ENCODE results near the gene KANSL1. TPM values are rescaled to one million over a fixed set of nuclear protein-coding genes. Genes with fewer than 3 reads are reported as not detected.
"Not testable (repeated sequence)": the region's sequence is repeated elsewhere in the genome, so short reads cannot be mapped to it uniquely, and the experiment has no call there.

KANSL1 gene
- total and polyA plus RNA-seq, 10 of the 15 experiments (the other 5 are each of a cell fraction or from before 2014, with no cell fraction given) = 4.7 to 60.6 (median 28.0) TPM

DNA sequence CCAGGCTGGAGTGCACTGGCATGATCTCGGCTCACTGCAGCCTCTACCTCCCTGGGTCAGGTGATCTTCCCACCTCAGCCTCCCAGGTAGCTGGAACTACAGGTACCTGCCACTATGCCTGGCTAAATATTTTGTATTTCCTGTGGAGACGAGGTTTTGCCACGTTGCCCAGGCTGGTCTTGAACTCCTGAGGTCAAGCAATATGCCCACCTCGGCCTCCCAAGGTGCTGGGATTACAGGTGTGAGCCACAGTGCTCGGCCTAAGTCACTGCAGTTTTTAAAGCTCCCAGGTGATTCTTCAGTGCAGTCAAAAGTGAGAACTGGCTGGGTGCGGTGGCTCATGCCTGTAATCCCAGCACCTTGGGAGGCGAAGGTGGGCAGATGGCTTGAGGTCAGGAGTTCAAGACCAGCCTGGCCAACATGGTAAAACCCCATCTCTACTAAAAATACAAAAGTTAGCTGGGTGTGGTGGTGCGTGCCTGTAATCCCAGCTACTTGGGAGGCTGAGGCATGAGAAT is 173.8 kb downstream of the KANSL1 start:
- H3K9me3 ChIP-seq (replicated peaks; ENCODE audit: control insufficient read depth, insufficient read depth, low read length); H3K9ac ChIP-seq (ENCODE audit: control insufficient read depth, insufficient read depth, low read length); H3K36me3 ChIP-seq (ENCODE audit: control insufficient read depth in 2 of 2, insufficient read depth in 2 of 2, low read length in 1 of 2); in situ Hi-C loops (cut with MboI); H3K27me3 ChIP-seq (replicated peaks in 1 of 2; ENCODE audit: control insufficient read depth in 2 of 2, insufficient read depth in 2 of 2, low read length in 1 of 2); H2AFZ ChIP-seq (ENCODE audit: control insufficient read depth, low read depth, low read length); H3K4me3 ChIP-seq; H3K79me2 ChIP-seq (ENCODE audit: control insufficient read depth, insufficient read depth, low read length); BruUV-seq (replicated peaks); ATAC-seq; intact Hi-C loops (cut with micrococcal nuclease; ENCODE audit: unreplicated experiment); DNase-seq (ENCODE audit: low read depth, low spot score); H4K20me1 ChIP-seq (ENCODE audit: control insufficient read depth, insufficient read depth); H3K27ac ChIP-seq (ENCODE audit: control insufficient read depth, insufficient read depth); FAIRE-seq; H3K4me1 ChIP-seq (ENCODE audit: control insufficient read depth, insufficient read depth, low read length); H3K4me2 ChIP-seq (ENCODE audit: control insufficient read depth, insufficient read depth): not testable (repeated sequence)
- ChIA-PET CTCF (interaction anchor here (1.3 to 1.7 kb wide), 2 partner anchors 180 to 182 kb away, joined by 3 to 4 read pairs; no protein-coding TSS in a partner anchor), POLR2A (interaction anchor here (0.6 to 1.3 kb wide), 2 partner anchors 115 to 126 kb away, joined by 3 to 7 read pairs; no protein-coding TSS in a partner anchor), SMC1A (ENCODE audit: uncharacterized antibody, unreplicated experiment) (interaction anchor here (0.6 to 2.4 kb wide), 6 partner anchors 9 to 193 kb away, joined by 3 to 9 read pairs (median 4); no protein-coding TSS in a partner anchor), RAD21 (ENCODE audit: unreplicated experiment) (interaction anchor here (1.2 to 1.3 kb wide), 2 partner anchors 25 to 174 kb away, joined by 3 read pairs; partner anchors contain the start of gene KANSL1)
- 71% methylated on average over 8 of the region's 8 CpGs for WGBS (ENCODE audit: insufficient coverage, insufficient replicate concordance, low lambda C conversion rate, missing lambda C conversion rate)

DNA sequence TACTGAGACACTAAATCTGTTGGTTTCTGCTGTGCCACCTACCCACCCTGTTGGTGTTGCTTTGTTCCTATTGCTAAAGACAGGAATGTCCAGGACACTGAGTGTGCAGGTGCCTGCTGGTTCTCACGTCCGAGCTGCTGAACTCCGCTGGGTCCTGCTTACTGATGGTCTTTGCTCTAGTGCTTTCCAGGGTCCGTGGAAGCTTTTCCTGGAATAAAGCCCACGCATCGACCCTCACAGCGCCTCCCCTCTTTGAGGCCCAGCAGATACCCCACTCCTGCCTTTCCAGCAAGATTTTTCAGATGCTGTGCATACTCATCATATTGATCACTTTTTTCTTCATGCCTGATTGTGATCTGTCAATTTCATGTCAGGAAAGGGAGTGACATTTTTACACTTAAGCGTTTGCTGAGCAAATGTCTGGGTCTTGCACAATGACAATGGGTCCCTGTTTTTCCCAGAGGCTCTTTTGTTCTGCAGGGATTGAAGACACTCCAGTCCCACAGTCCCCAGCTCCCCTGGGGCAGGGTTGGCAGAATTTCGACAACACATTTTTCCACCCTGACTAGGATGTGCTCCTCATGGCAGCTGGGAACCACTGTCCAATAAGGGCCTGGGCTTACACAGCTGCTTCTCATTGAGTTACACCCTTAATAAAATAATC is 179.6 kb downstream of the KANSL1 start:
- Histone ChIP-seq H3K4me3 (no peak overlapping the region), H3K4me2 (ENCODE audit: control insufficient read depth, insufficient read depth) (no peak overlapping the region), H3K79me2 (ENCODE audit: control insufficient read depth, insufficient read depth, low read length) (no peaks in the 10 kb centered on the region), H3K4me1 (ENCODE audit: control insufficient read depth, insufficient read depth, low read length) (no peaks in the 10 kb centered on the region), H3K9ac (ENCODE audit: control insufficient read depth, insufficient read depth, low read length) (no peak overlapping the region), H4K20me1 (ENCODE audit: control insufficient read depth, insufficient read depth) (no peaks in the 10 kb centered on the region), H3K36me3 (ENCODE audit: control insufficient read depth in 2 of 2, insufficient read depth in 2 of 2, low read length in 1 of 2) (no peaks in the 10 kb centered on the region), H3K27ac (ENCODE audit: control insufficient read depth, insufficient read depth) (no peak overlapping the region), H3K27me3 (replicated peaks in 1 of 2; ENCODE audit: control insufficient read depth in 2 of 2, insufficient read depth in 2 of 2, low read length in 1 of 2) (no peaks in the 10 kb centered on the region), H3K9me3 (replicated peaks; ENCODE audit: control insufficient read depth, insufficient read depth, low read length) (no peaks in the 10 kb centered on the region), H2AFZ (ENCODE audit: control insufficient read depth, low read depth, low read length) (no peak overlapping the region)
- 50% methylated on average over 9 of the region's 9 CpGs for WGBS (ENCODE audit: insufficient coverage, insufficient replicate concordance, low lambda C conversion rate, missing lambda C conversion rate)
- ChIA-PET CTCF (no interaction called here), POLR2A (no interaction called here), RAD21 (ENCODE audit: unreplicated experiment) (no interaction called here), SMC1A (ENCODE audit: uncharacterized antibody, unreplicated experiment) (no interaction called here)
- FAIRE-seq = no peak
- BruUV-seq (replicated peaks) = no TSS peak
- intact Hi-C loops (cut with micrococcal nuclease; ENCODE audit: unreplicated experiment) (no loop called here), in situ Hi-C loops (cut with MboI) (no loop called here)
- TF ChIP-seq STAT3 (IDR thresholded peaks at IDR 0.05; ENCODE audit: low read depth, low read length) (no peak), ZNF24 (IDR thresholded peaks at IDR 0.05) (no peak), MEF2B (IDR thresholded peaks at IDR 0.05; ENCODE audit: partially characterized antibody, poor library complexity, severe bottlenecking) (no peak), NFXL1 (IDR thresholded peaks at IDR 0.05; ENCODE audit: borderline replicate concordance) (no peak)
- TF ChIP-seq, protein P1, sequence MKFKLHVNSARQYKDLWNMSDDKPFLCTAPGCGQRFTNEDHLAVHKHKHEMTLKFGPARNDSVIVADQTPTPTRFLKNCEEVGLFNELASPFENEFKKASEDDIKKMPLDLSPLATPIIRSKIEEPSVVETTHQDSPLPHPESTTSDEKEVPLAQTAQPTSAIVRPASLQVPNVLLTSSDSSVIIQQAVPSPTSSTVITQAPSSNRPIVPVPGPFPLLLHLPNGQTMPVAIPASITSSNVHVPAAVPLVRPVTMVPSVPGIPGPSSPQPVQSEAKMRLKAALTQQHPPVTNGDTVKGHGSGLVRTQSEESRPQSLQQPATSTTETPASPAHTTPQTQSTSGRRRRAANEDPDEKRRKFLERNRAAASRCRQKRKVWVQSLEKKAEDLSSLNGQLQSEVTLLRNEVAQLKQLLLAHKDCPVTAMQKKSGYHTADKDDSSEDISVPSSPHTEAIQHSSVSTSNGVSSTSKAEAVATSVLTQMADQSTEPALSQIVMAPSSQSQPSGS (IDR thresholded peaks at IDR 0.05; ENCODE audit: low read length) = no peak
- ATAC-seq = no peak
- no peak for DNase-seq (ENCODE audit: low read depth, low spot score)
